Measurements from ENCODE around the gene LRIG2. TPM values are rescaled to one million over a fixed set of nuclear protein-coding genes. Genes with fewer than 3 reads are reported as not detected.

Gene LRIG2
- total RNA-seq, 1 donor: 17.4 TPM

DNA sequence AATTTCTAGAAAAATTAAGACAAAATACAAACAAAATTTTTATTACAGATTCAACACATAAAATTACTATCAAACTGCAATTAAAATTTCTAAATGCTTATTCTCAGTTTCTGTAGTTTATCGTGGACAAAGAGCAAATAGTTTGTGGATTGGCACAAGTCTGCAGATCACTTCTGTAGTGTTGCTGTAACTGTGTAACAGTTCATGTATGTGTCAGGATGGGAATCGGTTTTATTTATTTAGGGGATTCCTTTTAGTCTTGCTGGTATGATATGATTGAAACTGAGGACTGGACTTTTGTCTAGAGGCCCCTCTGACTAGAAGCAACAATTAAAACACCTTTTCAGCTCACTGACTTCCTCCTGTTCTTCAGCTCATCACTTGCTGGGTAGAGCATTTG lies 60.8 kb downstream of the LRIG2 start:
- no peak overlapping the region for H3K4me2 ChIP-seq (ENCODE audit: insufficient read depth, low read length)

DNA sequence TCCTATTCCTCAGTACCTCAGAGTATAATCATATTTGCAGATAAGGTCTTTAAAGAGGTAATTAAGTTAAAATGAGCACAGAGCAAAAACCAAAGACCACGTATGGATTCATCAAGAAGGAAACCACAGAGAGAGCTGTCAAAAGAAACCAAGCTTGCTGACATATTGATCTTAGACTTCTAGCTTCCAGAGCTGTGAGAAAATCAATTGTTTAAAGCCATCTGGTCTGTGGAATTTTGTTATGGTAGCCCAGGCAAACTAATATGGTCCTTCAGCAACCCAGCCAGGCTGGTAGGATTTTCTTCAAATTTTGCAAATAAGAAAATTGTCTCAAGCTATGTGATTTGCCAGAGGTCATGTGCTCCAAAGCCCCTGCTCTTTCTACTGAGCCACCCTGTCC lies 62.5 kb downstream of the LRIG2 start:
- H3K4me1 ChIP-seq (ENCODE audit: insufficient read depth, low read length): peaks cover 4% of the 10 kb centered on the region
- no peaks in the 10 kb centered on the region for H3K79me2 ChIP-seq (ENCODE audit: insufficient read depth, low read length)
- no peak overlapping the region for H3K27ac ChIP-seq (ENCODE audit: low read depth, low read length)
- H3K27me3 ChIP-seq (ENCODE audit: insufficient read depth, low read length): no peaks in the 10 kb centered on the region
- no peak for DNase-seq (ENCODE audit: insufficient read length, low spot score, missing footprints)
- no peak overlapping the region for H3K4me2 ChIP-seq (ENCODE audit: insufficient read depth, low read length)
- no peaks in the 10 kb centered on the region for H4K20me1 ChIP-seq (ENCODE audit: insufficient read depth, low read length)
- H3K4me3 ChIP-seq (ENCODE audit: insufficient read depth, low read length): no peak overlapping the region
- TF ChIP-seq, protein P1, sequence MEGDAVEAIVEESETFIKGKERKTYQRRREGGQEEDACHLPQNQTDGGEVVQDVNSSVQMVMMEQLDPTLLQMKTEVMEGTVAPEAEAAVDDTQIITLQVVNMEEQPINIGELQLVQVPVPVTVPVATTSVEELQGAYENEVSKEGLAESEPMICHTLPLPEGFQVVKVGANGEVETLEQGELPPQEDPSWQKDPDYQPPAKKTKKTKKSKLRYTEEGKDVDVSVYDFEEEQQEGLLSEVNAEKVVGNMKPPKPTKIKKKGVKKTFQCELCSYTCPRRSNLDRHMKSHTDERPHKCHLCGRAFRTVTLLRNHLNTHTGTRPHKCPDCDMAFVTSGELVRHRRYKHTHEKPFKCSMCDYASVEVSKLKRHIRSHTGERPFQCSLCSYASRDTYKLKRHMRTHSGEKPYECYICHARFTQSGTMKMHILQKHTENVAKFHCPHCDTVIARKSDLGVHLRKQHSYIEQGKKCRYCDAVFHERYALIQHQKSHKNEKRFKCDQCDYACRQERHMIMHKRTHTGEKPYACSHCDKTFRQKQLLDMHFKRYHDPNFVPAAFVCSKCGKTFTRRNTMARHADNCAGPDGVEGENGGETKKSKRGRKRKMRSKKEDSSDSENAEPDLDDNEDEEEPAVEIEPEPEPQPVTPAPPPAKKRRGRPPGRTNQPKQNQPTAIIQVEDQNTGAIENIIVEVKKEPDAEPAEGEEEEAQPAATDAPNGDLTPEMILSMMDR (IDR thresholded peaks at IDR 0.05; ENCODE audit: extremely low read depth, low read depth, low read length): no peak
- no peaks in the 10 kb centered on the region for H3K9me3 ChIP-seq (ENCODE audit: low read depth, low read length)
- H2AFZ ChIP-seq (ENCODE audit: low read length): no peak overlapping the region
- H3K36me3 ChIP-seq (ENCODE audit: insufficient read depth, low read length): no peaks in the 10 kb centered on the region

More for the DNA sequence above, 60.8 kb downstream of the LRIG2 start:
- no peaks in the 10 kb centered on the region for H3K9me3 ChIP-seq (ENCODE audit: low read depth, low read length)
- TF ChIP-seq, protein P1 (IDR thresholded peaks at IDR 0.05; ENCODE audit: extremely low read depth, low read depth, low read length): no peak
- peaks cover under 1% of the 10 kb centered on the region for H3K36me3 ChIP-seq (ENCODE audit: insufficient read depth, low read length)
- H2AFZ ChIP-seq (ENCODE audit: low read length): no peak overlapping the region
- no peak for DNase-seq (ENCODE audit: insufficient read length, low spot score, missing footprints)
- H3K27me3 ChIP-seq (ENCODE audit: insufficient read depth, low read length): no peaks in the 10 kb centered on the region
- peaks cover 4% of the 10 kb centered on the region for H3K4me1 ChIP-seq (ENCODE audit: insufficient read depth, low read length)
- no peaks in the 10 kb centered on the region for H3K79me2 ChIP-seq (ENCODE audit: insufficient read depth, low read length)
- H3K4me3 ChIP-seq (ENCODE audit: insufficient read depth, low read length): no peak overlapping the region
- H3K27ac ChIP-seq (ENCODE audit: low read depth, low read length): no peak overlapping the region
- no peaks in the 10 kb centered on the region for H4K20me1 ChIP-seq (ENCODE audit: insufficient read depth, low read length)

DNA sequence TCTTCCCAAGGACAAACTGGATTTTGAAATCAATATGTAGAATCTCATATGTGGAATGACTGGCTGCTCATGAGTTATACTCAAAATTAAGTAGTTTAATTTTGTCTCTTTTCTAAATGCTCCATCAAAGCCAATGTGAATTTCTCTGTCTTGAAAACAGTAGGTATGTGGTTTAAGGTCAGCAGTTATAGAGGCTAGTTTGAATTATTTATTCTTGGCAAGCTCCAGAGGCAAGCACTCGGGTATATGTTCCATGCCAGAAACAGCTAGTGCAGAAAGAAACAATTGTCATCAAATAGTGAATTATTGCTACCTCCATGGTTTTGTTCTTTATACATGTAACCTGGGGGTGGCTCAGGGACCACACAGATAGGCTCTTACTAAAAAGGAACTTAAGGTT lies 63.5 kb downstream of the LRIG2 start:
- Histone ChIP-seq H3K27me3 (ENCODE audit: insufficient read depth, low read length) (no peaks in the 10 kb centered on the region), H3K4me2 (ENCODE audit: insufficient read depth, low read length) (no peak overlapping the region), H2AFZ (ENCODE audit: low read length) (no peak overlapping the region), H3K4me1 (ENCODE audit: insufficient read depth, low read length) (peaks cover 6% of the 10 kb centered on the region), H3K36me3 (ENCODE audit: insufficient read depth, low read length) (no peaks in the 10 kb centered on the region), H3K27ac (ENCODE audit: low read depth, low read length) (no peak overlapping the region), H3K9me3 (ENCODE audit: low read depth, low read length) (no peaks in the 10 kb centered on the region), H3K4me3 (ENCODE audit: insufficient read depth, low read length) (no peak overlapping the region), H3K79me2 (ENCODE audit: insufficient read depth, low read length) (no peaks in the 10 kb centered on the region), H4K20me1 (ENCODE audit: insufficient read depth, low read length) (no peaks in the 10 kb centered on the region)
- TF ChIP-seq, protein P1 (IDR thresholded peaks at IDR 0.05; ENCODE audit: extremely low read depth, low read depth, low read length): no peak
- DNase-seq (ENCODE audit: insufficient read length, low spot score, missing footprints): no peak

DNA sequence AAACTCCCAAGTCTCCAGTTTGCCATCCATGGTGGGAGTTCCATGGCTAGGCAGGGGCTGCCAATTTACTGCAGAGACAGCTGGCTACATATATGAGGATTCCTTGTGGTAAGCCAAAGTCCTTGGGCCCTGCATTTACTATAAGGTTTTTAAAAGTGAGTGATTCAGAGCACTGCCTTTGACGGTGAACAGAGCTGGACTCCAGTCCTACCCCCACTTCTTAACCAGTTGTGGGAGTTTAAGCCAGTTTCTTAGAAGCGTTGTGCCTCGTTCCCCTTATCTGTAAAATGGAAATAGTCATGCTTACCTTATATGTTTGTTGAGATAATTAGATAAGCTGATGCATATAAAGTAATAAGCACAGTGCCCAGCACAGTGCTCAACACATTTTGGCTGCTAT lies 64.6 kb downstream of the LRIG2 start:
- H3K27ac ChIP-seq (ENCODE audit: low read depth, low read length): no peak overlapping the region
- H3K4me1 ChIP-seq (ENCODE audit: insufficient read depth, low read length): peaks cover 16% of the 10 kb centered on the region
- no peak overlapping the region for H2AFZ ChIP-seq (ENCODE audit: low read length)
- H3K9me3 ChIP-seq (ENCODE audit: low read depth, low read length): no peaks in the 10 kb centered on the region
- no peak overlapping the region for H3K4me3 ChIP-seq (ENCODE audit: insufficient read depth, low read length)
- DNase-seq (ENCODE audit: insufficient read length, low spot score, missing footprints): no peak
- H4K20me1 ChIP-seq (ENCODE audit: insufficient read depth, low read length): no peaks in the 10 kb centered on the region
- H3K79me2 ChIP-seq (ENCODE audit: insufficient read depth, low read length): no peaks in the 10 kb centered on the region
- TF ChIP-seq, protein P1 (IDR thresholded peaks at IDR 0.05; ENCODE audit: extremely low read depth, low read depth, low read length): no peak
- no peak overlapping the region for H3K4me2 ChIP-seq (ENCODE audit: insufficient read depth, low read length)
- H3K36me3 ChIP-seq (ENCODE audit: insufficient read depth, low read length): no peaks in the 10 kb centered on the region
- H3K27me3 ChIP-seq (ENCODE audit: insufficient read depth, low read length): no peaks in the 10 kb centered on the region
